ENCODE data around the gene SPC24.
"Not testable (repeated sequence)": the region's sequence is repeated elsewhere in the genome, so short reads cannot be mapped to it uniquely, and the experiment has no call there.

The SPC24 gene

DNA sequence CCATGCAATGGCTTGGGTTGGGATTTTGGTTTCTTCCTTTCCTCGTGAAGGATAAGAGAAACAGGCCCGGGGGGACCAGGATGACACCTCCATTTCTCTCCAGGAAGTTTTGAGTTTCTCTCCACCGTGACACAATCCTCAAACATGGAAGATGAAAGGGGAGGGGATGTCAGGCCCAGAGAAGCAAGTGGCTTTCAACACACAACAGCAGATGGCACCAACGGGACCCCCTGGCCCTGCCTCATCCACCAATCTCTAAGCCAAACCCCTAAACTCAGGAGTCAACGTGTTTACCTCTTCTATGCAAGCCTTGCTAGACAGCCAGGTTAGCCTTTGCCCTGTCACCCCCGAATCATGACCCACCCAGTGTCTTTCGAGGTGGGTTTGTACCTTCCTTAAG, 24.1 kb downstream of the SPC24 start:
- DNase-seq (ENCODE audit: low read depth in 2 of 2): no peak

DNA sequence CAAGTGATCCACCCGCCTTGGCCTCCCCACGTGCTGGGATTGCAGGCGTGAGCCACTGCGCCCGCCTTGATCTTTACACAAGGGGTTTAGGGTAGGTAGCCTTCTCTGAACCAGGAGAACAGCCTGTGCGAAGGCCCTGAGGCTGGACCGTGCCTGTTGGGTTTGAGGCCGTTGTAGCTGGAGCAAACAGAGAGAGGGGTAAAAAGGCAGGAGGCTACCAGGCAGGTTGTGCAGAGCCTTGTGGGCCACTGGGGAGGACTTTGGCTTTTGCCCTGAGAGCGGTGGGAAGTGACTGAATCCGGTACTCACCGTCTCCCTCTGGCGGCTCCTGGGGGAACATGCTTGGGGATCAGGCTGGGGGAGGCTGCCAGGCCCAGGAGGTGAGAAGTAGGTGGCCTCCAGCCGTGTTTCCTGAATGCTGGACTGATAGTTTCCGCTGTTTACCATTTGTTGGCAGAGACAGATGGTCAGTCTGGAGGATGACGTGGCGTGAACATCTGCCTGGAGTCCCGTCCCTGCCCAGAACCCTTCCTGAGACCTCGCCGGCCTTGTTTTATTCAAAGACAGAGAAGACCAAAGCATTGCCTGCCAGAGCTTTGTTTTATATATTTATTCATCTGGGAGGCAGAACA, 24.6 kb downstream of the SPC24 start:
- peak; percentile 30 to 69 for DNase-seq (ENCODE audit: low read depth in 2 of 2)

DNA sequence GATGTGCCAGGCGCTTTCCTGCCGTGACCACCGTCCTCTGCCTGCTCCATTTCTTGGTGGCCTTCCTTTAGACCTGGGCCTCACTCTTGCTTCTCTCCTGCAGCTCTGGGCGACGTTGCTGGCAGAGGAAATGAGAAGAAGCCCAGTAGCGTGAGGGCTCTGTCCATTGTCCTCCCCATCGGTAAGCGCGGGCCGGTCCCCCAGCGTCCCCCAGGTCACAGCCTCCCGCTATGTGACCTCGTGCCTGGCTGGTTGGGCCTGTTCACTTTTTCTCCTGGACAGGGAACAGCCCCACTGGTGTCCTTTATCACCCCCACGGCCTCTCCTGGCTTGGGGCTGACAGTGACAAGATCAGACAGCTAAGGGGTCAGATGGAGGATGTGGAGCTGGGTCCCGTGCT, 27.7 kb downstream of the SPC24 start:
- DNase-seq (ENCODE audit: low read depth in 2 of 2): no peak

DNA sequence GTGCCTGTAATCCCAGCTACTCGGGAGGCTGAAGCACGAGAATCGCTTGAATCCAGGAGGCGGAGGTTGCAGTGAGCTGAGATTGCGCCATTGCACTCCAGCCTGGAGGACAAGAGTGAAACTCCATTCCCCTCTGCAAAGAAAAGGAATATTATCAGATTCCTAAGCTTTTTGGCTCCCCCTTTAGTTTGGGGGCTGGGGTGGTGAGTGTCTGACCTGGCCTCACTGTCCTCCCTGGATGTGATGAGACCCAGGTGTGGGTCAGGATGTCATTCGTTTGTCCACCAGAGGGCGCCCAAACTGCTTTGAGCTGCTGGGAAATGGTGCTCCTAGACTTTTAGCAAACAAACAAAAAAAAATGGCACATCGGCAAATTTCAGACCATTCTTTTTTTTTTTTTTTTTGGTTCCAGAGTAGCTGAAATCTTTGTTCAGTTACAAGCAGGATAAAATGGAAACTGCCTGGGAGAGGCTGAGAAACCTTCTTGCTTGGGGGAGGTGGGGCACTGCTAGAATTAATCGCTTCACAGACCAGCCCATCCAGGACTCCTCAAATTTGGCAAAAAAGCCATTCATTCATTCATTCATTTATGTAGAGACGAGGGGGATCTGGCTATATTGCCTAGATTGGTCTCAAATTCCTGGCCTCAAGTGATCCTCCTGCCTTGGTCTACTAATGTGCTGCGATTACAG, 29.4 kb downstream of the SPC24 start:
- peak; percentile 52 to 77 for DNase-seq (ENCODE audit: low read depth in 2 of 2)

DNA sequence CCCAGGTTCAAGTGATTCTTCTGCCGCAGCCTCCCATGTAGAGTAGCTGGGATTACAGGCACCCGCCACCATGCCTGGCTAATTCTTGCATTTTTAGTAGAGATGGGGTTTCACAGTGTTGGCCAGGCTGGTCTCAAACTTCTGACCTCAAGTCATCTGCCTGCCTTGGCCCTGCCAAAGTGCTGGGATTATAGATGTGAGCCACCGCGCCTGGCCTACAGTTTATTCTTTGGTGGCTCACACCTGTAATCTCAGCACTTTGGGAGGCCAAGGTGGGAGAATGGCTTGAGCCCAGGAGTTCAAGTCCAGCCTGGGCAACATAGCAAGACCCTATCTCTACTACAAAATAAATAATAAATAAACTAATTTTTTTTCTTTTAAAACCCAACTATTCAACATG, 31.4 kb downstream of the SPC24 start:
- not testable (repeated sequence) for DNase-seq (ENCODE audit: low read depth in 2 of 2)

DNA sequence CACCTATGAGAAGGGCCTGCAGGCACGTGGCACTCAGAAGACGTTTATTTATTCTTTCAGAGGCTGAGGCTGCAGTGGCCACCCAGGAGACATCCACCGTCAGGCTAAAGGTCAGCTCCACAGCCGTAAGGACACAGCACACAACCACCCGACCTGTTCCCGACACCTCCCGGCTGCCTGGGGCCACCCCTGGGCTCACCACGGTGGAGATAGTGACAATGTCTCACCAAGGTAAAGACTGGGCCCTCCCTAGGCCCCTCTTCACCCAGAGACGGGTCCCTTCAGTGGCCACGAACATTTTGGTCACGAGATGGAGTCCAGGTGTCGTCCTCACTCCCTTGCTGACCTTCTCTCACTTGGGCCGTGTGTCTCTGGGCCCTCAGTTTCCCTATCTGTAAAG, 32.5 kb downstream of the SPC24 start:
- DNase-seq (ENCODE audit: low read depth in 2 of 2): no peak

DNA sequence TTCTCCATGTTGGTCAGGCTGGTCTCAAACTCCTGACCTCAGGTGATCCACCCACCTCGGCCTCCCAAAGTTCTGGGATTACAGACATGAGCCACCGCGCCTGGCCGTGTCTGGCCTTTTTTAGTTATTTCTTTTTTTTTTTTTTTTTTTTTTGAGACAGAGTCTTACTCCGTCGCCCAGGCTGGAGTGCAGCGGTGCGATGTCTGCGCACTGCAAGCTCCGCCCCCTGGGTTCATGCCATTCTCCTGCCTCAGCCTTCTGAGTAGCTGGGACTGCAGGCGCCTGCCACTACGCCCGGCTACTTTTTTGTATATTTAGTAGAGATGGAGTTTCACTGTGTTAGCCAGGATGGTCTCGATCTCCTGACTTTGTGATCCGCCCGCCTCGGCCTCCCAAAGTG, 33.6 kb downstream of the SPC24 start:
- DNase-seq (ENCODE audit: low read depth in 2 of 2): not testable (repeated sequence)

DNA sequence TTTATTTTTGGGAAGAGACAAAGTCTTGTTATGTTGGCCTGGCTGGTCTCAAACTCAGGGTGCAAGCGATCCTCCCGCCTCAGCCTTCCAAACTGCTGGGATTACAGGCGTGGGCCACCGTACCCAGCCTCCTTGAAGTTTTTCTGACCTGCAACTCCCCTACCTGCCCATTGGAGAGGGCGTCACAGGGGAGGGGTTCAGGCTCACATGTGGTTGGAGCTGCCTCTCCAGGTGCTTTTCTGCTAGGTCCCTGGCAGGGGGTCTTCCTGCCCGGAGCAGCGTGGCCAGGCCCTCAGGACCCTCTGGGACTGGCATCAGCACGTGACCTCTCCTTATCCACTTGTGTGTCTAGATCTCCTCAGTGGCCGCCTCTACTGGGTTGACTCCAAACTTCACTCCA, 39.1 kb downstream of the SPC24 start:
- DNase-seq (ENCODE audit: low read depth in 2 of 2): no peak

DNA sequence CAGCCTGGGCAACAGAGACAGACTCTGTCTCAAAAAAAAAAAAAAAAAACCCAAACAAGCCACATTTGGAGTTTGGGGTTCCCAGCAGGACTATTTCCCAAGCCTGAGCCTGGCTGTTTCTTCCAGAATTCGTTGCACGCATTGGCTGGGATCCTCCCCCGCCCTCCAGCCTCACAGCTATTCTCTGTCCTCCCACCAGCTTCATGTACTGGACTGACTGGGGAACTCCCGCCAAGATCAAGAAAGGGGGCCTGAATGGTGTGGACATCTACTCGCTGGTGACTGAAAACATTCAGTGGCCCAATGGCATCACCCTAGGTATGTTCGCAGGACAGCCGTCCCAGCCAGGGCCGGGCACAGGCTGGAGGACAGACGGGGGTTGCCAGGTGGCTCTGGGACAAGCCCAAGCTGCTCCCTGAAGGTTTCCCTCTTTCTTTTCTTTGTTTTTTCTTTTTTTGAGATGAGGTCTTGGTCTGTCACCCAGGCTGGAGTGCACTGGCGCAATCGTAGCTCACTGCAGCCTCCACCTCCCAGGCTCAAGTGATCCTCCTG, 39.6 kb downstream of the SPC24 start:
- DNase-seq (ENCODE audit: low read depth in 2 of 2): no peak

DNA sequence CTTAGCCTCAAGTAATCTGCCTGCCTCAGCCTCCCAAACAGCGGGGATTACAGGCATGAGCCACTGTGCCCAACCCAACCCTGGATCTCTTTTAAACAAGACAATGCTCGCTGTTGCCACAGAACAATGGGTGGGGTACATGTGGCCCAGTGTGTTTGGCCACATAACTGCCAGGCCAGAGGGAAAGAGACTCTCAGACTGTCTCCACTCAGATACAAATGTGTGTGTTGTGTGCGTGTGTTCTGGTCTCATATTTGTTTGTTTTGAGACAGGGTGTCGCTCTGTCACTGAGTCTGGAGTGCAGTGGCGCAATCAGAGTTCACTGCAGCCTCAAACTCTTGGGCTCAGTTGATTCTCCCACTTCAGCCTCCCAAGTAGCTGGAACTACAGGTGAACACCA, 40.5 kb downstream of the SPC24 start:
- no peak for DNase-seq (ENCODE audit: low read depth in 2 of 2)

DNA sequence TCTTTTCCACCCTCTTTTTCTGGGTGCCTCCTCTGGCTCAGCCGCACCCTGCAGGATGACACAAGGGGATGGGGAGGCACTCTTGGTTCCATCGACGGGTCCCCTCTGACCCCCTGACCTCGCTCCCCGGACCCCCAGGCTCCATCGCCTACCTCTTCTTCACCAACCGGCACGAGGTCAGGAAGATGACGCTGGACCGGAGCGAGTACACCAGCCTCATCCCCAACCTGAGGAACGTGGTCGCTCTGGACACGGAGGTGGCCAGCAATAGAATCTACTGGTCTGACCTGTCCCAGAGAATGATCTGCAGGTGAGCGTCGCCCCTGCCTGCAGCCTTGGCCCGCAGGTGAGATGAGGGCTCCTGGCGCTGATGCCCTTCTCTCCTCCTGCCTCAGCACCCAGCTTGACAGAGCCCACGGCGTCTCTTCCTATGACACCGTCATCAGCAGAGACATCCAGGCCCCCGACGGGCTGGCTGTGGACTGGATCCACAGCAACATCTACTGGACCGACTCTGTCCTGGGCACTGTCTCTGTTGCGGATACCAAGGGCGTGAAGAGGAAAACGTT, 42.4 kb downstream of the SPC24 start:
- DNase-seq (ENCODE audit: low read depth in 2 of 2): no peak

DNA sequence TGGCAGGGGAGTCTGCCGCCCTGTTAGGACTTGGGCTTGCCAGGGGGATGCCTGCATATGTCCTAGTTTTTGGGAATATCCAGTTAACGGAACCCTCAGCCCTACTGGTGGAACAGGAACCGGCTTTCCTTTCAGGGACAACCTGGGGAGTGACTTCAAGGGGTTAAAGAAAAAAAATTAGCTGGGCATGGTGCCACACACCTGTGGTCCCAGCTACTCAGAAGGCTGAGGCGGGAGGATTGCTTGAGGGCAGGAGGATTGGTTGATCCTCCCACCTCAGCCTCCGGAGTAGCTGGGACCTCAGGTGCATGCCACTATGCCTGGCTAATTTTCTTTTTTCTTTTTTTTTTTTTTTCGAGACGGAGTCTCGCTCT, 43.8 kb downstream of the SPC24 start:
- DNase-seq (ENCODE audit: low read depth in 2 of 2): no peak

DNA sequence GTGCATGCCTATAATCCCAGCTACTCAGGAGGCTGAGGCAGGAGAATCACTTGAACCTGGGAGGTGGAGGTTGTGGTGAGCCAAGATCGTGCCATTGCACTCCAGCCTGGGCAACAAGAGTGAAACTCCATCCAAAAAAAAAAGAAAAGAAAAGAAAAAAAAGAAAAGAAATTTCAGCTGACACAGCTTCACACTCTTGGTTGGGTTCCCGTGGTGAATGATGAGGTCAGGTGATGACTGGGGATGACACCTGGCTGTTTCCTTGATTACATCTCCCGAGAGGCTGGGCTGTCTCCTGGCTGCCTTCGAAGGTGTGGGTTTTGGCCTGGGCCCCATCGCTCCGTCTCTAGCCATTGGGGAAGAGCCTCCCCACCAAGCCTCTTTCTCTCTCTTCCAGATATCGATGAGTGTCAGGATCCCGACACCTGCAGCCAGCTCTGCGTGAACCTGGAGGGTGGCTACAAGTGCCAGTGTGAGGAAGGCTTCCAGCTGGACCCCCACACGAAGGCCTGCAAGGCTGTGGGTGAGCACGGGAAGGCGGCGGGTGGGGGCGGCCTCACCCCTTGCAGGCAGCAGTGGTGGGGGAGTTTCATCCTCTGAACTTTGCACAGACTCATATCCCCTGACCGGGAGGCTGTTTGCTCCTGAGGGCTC, 44.3 kb downstream of the SPC24 start:
- DNase-seq (ENCODE audit: low read depth in 2 of 2): no peak

DNA sequence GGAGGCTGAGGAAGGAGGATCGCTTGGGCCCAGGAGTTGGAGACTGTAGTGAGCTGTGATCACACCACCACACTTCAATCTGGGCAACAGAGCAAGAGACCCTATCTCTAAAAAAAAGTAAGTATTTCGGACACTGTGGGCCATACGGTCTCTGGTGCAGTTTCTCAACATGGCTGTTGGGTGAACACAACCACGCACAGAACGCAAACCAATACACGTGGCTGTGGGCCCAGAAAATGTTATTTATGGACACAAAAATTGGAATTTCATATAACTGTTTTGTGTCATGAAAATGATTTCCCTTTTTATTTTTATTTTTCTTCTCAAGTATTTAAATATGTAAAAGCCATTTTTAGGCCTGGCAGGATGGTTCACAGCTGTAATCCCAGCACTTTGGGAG, 46.8 kb downstream of the SPC24 start:
- no peak for DNase-seq (ENCODE audit: low read depth in 2 of 2)

DNA sequence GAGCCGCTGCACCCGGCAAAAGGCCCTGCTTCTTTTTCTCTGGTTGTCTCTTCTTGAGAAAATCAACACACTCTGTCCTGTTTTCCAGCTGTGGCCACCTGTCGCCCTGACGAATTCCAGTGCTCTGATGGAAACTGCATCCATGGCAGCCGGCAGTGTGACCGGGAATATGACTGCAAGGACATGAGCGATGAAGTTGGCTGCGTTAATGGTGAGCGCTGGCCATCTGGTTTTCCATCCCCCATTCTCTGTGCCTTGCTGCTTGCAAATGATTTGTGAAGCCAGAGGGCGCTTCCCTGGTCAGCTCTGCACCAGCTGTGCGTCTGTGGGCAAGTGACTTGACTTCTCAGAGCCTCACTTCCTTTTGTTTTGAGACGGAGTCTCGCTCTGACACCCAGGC, 49.1 kb downstream of the SPC24 start:
- DNase-seq (ENCODE audit: low read depth in 2 of 2): no peak

DNA sequence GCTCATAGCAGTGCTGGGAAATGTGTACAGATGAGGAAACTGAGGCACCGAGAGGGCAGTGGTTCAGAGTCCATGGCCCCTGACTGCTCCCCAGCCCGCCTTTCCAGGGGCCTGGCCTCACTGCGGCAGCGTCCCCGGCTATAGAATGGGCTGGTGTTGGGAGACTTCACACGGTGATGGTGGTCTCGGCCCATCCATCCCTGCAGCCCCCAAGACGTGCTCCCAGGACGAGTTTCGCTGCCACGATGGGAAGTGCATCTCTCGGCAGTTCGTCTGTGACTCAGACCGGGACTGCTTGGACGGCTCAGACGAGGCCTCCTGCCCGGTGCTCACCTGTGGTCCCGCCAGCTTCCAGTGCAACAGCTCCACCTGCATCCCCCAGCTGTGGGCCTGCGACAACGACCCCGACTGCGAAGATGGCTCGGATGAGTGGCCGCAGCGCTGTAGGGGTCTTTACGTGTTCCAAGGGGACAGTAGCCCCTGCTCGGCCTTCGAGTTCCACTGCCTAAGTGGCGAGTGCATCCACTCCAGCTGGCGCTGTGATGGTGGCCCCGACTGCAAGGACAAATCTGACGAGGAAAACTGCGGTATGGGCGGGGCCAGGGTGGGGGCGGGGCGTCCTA, 50.5 kb downstream of the SPC24 start:
- DNase-seq (ENCODE audit: low read depth in 2 of 2): no peak

DNA sequence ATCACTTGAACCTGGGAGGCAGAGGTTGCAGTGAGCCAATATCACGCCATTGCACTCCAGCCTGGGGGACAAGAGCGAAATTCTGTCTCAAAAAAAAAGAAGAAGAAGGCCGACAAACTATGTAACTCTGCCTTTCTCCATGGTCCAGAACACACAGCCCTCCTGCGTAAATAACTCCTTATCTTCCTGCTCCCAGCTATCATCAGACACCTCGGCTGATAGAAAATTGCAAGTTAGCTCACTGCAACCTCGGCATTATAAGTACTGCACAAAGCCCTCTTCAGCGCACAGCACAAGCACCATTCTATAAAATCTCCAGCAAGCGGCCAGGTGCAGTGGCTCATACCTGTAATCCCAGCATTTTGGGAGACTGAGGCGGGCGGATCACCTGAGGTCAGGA, 51.9 kb downstream of the SPC24 start:
- DNase-seq (ENCODE audit: low read depth in 2 of 2): not testable (repeated sequence)

DNA sequence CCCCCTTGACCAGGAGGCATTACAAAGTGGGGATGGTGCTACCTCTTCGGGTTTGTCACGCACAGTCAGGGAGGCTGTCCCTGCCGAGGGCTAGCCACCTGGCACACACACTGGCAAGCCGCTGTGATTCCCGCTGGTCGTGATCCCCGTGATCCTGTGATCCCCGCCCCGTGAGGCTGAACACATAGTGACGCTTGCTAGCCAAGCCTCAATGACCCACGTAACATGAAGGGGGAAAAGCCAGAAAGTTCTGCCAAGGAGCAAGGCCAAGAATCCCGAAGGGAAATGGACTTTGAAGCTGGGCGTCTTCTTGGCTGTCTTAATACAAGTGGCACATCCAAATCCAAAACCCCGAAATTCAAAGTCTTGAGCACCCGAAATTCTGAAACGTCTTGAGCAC, 52.6 kb downstream of the SPC24 start:
- no peak for DNase-seq (ENCODE audit: low read depth in 2 of 2)

DNA sequence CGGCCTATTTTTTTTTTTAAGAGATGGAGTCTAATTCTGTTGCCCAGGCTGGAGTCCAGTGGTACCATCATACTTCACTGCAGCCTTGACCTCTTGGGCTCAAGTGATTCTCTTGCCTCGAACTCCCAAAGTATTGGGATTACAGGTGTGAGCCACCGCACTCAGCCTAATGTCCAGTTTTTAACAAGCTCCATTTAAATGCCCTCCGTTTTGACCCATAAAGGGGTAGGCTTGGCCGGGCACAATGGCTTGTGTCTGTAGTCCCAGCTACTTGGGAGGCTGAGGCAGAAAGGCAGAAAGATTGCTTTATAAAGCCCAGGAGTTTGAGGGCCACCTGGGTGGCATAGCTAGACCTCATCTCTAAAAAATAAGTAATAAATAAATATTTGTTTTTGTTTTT, 54.5 kb downstream of the SPC24 start:
- DNase-seq (ENCODE audit: low read depth in 2 of 2): no peak

DNA sequence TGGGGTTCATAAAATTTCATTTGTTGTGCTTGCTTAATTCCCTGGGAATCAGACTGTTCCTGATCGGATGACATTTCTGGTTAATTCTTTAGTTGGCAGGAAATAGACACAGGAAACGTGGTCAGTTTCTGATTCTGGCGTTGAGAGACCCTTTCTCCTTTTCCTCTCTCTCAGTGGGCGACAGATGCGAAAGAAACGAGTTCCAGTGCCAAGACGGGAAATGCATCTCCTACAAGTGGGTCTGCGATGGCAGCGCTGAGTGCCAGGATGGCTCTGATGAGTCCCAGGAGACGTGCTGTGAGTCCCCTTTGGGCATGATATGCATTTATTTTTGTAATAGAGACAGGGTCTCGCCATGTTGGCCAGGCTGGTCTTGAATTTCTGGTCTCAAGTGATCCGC, 55.5 kb downstream of the SPC24 start:
- no peak for DNase-seq (ENCODE audit: low read depth in 2 of 2)

DNA sequence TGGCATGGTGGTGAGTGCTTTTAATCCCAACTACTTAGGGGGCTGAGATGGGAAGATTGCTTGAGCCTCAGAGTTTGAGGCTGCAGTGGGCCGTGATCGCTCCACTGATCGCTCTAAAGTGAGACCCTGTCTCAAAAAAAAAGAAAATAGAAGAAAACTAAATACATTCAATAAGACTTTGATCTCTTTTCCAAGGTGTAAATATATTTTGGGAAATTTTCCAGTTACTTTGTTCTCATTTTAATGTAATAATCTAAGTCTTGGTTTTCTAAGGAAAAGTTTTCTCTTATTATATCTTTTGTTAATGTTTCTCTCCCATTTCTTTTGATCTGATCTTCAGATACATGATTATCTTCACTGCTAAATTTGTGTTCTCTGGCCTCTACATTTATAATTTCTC, 56.7 kb downstream of the SPC24 start:
- no peak for DNase-seq (ENCODE audit: low read depth in 2 of 2)

DNA sequence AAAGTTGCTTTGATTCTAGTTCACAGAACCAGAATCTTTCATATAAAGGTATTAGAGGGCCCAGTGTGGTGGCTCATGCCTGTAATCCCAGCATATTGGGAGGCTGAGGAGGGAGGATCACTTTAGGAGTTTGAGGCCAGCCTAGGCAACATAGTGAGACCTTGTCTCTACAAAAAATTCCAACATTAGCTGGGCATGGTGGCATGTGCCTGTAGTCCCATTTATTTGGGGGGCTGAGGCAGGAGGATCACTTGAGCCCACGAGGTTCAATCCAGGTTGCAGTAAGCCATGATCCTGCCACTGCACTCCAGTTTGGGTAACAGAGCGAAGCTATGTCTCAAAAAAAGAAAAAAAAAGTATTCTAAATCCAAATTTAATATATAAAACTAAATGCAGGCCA, 57.3 kb downstream of the SPC24 start:
- no peak for DNase-seq (ENCODE audit: low read depth in 2 of 2)
